GM19468 (cell line): ENCODE results near the gene BUB1B.

ENCODE experiments used
- ATAC-seq: cut with Tn5 transposase; IDR thresholded peaks from one replicate; pipeline ENCODE4 v1.9.1; 2021; ENCODE audit warnings: mild to moderate bottlenecking, moderate library complexity, moderate number of reproducible peaks; ENCODE audit not compliant: unreplicated experiment; ENCODE audit errors: extremely low read depth

The BUB1B gene

GRCh38 chr15:40270246-40270995, 109.6 kb downstream of the BUB1B start:
- no peak for ATAC-seq
